Measurements from ENCODE around the gene LAD1.

DNA sequence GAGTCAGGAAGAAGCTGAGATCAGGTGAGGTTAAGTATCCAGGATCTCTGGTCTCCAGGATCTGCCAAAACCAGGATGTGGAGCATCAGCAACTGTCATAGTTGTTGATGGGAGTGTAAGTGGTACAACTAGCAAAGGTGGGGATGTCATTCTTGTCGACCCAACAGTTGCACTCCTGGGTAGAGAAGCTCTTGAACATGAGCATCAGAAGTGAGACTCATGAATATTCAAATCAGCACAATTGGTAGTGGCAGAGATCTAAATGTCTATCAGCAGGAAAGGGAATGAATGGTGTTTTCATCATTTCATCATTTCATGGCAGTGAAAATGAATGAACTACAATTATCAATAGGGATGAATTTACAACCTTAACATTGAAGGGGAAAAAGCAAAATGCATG lies 4.2 kb upstream of the LAD1 start:
- no peak for TF ChIP-seq CTCF (IDR thresholded peaks at IDR 0.05; ENCODE audit: insufficient read depth, low read depth, low read length)
- no peak for TF ChIP-seq EZH2 (IDR thresholded peaks at IDR 0.05; ENCODE audit: insufficient read depth, low read length)

Data from astrocyte (in vitro differentiated cells and primary cell).